HEK293T (cell line): ENCODE data around the gene AFTPH.

ENCODE experiments used
- CTCF ChIA-PET: fragments of 350-600 bp; formaldehyde crosslinking; extraction: SDS; loops from one replicate; lab custom pipeline; 2021; ENCODE audit warnings: antibody characterized with exemption, inconsistent platforms; lab: Yijun Ruan, JAX
- POLR2A ChIA-PET: fragments of 350-600 bp; formaldehyde crosslinking; extraction: SDS; loops from one replicate; lab custom pipeline; 2020; ENCODE audit warnings: antibody characterized with exemption, inconsistent platforms; lab: Yijun Ruan, JAX
- DNase-seq: peaks from one replicate; pipeline ENCODE4 v3.0.0; 2012; ENCODE audit warnings: mixed read lengths; ENCODE audit errors: extremely low spot score
- ARNT ChIP-seq: fragments of 450-650 bp; IDR thresholded peaks from 2 replicates; pipeline ENCODE4 v1.6.1; 2017; ENCODE audit warnings: mild to moderate bottlenecking
- BHLHE40 ChIP-seq: fragments of 450-650 bp; IDR thresholded peaks from 2 replicates; pipeline ENCODE4 v1.6.1; 2016; ENCODE audit warnings: mild to moderate bottlenecking, moderate library complexity, borderline replicate concordance
- CTBP1 ChIP-seq: fragments of 450-650 bp; IDR thresholded peaks from 2 replicates; pipeline ENCODE4 v1.6.1; 2016; ENCODE audit warnings: borderline replicate concordance
- ELF4 ChIP-seq: fragments of 450-650 bp; IDR thresholded peaks from 2 replicates; pipeline ENCODE4 v1.6.1; 2017; ENCODE audit warnings: antibody characterized with exemption
- FOXA1 ChIP-seq: fragments of 450-650 bp; IDR thresholded peaks from 2 replicates; pipeline ENCODE4 v1.6.1; 2016; ENCODE audit warnings: mild to moderate bottlenecking
- FOXK2 ChIP-seq: fragments of 450-650 bp; IDR thresholded peaks from 2 replicates; pipeline ENCODE4 v1.6.1; 2016; ENCODE audit warnings: mild to moderate bottlenecking
- FOXM1 ChIP-seq: fragments of 450-650 bp; IDR thresholded peaks from 2 replicates; pipeline ENCODE4 v1.6.1; 2017; ENCODE audit warnings: mild to moderate bottlenecking, borderline replicate concordance
- HDGF ChIP-seq: fragments of 450-650 bp; IDR thresholded peaks from 2 replicates; pipeline ENCODE4 v1.6.1; 2017; ENCODE audit warnings: antibody characterized with exemption, borderline replicate concordance
- L3MBTL2 ChIP-seq: fragments of 450-650 bp; conservative IDR thresholded peaks from 2 replicates; pipeline ENCODE4 v1.6.1; 2016; ENCODE audit warnings: mild to moderate bottlenecking
- LEF1 ChIP-seq: fragments of 450-650 bp; IDR thresholded peaks from 2 replicates; pipeline ENCODE4 v1.6.1; 2017; ENCODE audit warnings: mild to moderate bottlenecking, borderline replicate concordance
- NFRKB ChIP-seq: fragments of 450-650 bp; IDR thresholded peaks from 2 replicates; pipeline ENCODE4 v1.6.1; 2016; ENCODE audit warnings: mild to moderate bottlenecking, moderate library complexity
- PKNOX1 ChIP-seq: fragments of 450-650 bp; IDR thresholded peaks from 2 replicates; pipeline ENCODE4 v1.6.1; 2016
- SP1 ChIP-seq: fragments of 450-650 bp; IDR thresholded peaks from 2 replicates; pipeline ENCODE4 v1.6.1; 2017
- SUZ12 ChIP-seq: fragments of 450-650 bp; IDR thresholded peaks from 2 replicates; pipeline ENCODE4 v1.6.1; 2016; ENCODE audit warnings: mild to moderate bottlenecking
- TARDBP ChIP-seq: fragments of 450-650 bp; IDR thresholded peaks from 2 replicates; pipeline ENCODE4 v1.6.1; 2016
- ZNF384 ChIP-seq: fragments of 450-650 bp; IDR thresholded peaks from 2 replicates; pipeline ENCODE4 v1.6.1; 2016

AFTPH gene

GRCh38 chr2:64548761-64549160 is 24.6 kb downstream of the AFTPH start:
- no peak for TF ChIP-seq ELF4
- no peak for TF ChIP-seq SUZ12
- TF ChIP-seq PKNOX1: no peak
- no peak for TF ChIP-seq CTBP1
- TF ChIP-seq L3MBTL2: no peak
- ChIA-PET CTCF (no interaction called here), POLR2A (no interaction called here)
- DNase-seq: no peak

- CTCF ChIA-PET: no interaction called here
- no peak for DNase-seq
- TF ChIP-seq SP1: no peak
- no peak for TF ChIP-seq PKNOX1
- no peak for TF ChIP-seq FOXK2
- TF ChIP-seq BHLHE40: no peak
- no peak for TF ChIP-seq TARDBP
- no peak for TF ChIP-seq HDGF
- no peak for TF ChIP-seq SUZ12
- no peak for TF ChIP-seq LEF1
- no peak for TF ChIP-seq L3MBTL2
- no peak for TF ChIP-seq ARNT
- TF ChIP-seq CTBP1: no peak
- no peak for TF ChIP-seq NFRKB
- TF ChIP-seq ZNF384: no peak
- no peak for TF ChIP-seq ELF4
- TF ChIP-seq FOXA1: no peak
- no peak for TF ChIP-seq FOXM1
- POLR2A ChIA-PET: no interaction called here
These were observed 25.9 kb downstream of the AFTPH start for GRCh38 chr2:64550042-64550441.

GRCh38 chr2:64551851-64552250 is 27.7 kb downstream of the AFTPH start:
- CTCF ChIA-PET: interaction anchor here (1.2 kb wide), 1 partner anchor 35 kb away, joined by 4 read pairs; no protein-coding TSS in a partner anchor
- DNase-seq: no peak
- POLR2A ChIA-PET: no interaction called here
- TF ChIP-seq FOXK2: no peak
- no peak for TF ChIP-seq CTBP1
- TF ChIP-seq L3MBTL2: no peak
- no peak for TF ChIP-seq NFRKB
- no peak for TF ChIP-seq SUZ12
- TF ChIP-seq ZNF384: no peak
- no peak for TF ChIP-seq TARDBP
- no peak for TF ChIP-seq SP1
- no peak for TF ChIP-seq FOXM1
- no peak for TF ChIP-seq LEF1
- no peak for TF ChIP-seq PKNOX1
- TF ChIP-seq ARNT: no peak
- TF ChIP-seq HDGF: no peak
- no peak for TF ChIP-seq BHLHE40
- no peak for TF ChIP-seq FOXA1
- no peak for TF ChIP-seq ELF4

GRCh38 chr2:64554117-64554516 is 30.0 kb downstream of the AFTPH start:
- ChIA-PET CTCF (no interaction called here), POLR2A (no interaction called here)
- TF ChIP-seq ELF4: no peak
- TF ChIP-seq FOXA1: no peak
- TF ChIP-seq BHLHE40: no peak
- TF ChIP-seq LEF1: no peak
- no peak for TF ChIP-seq SUZ12
- TF ChIP-seq FOXK2: no peak
- TF ChIP-seq NFRKB: no peak
- no peak for TF ChIP-seq HDGF
- TF ChIP-seq L3MBTL2: no peak
- TF ChIP-seq FOXM1: no peak
- no peak for TF ChIP-seq TARDBP
- no peak for TF ChIP-seq PKNOX1
- TF ChIP-seq CTBP1: no peak
- TF ChIP-seq ZNF384: no peak
- TF ChIP-seq SP1: no peak
- DNase-seq: no peak

GRCh38 chr2:64558445-64559081 is 34.4 kb downstream of the AFTPH start:
- TF ChIP-seq CTBP1 (no peak), SP1 (no peak), L3MBTL2 (no peak), FOXA1 (no peak)
- no peak for DNase-seq
- ChIA-PET CTCF (interaction anchor here (0.7 to 1.4 kb wide), 2 partner anchors 44 to 228 kb away, joined by 3 to 4 read pairs; no protein-coding TSS in a partner anchor), POLR2A (no interaction called here)
